GM12891 (cell line): ENCODE results near the gene BZW2.

ENCODE experiments used
- DNase-seq: peaks from one replicate; pipeline ENCODE4 v3.0.0; 2011; ENCODE audit warnings: low spot score; ENCODE audit not compliant: insufficient read length
- FAIRE-seq: peaks from 2 replicates; lab custom pipeline; 2011; peaks lifted over from hg19 to GRCh38; lab: Jason Lieb, UNC
- PAX5 ChIP-seq: IDR thresholded peaks from 2 replicates; pipeline ENCODE4 v1.6.1; 2011; ENCODE audit warnings: low read length, moderate library complexity, mild to moderate bottlenecking; ENCODE audit not compliant: insufficient read depth, severe bottlenecking
- POLR2A ChIP-seq: IDR thresholded peaks from 2 replicates; pipeline ENCODE4 v1.6.1; 2011; ENCODE audit warnings: low read depth, low read length, control low read depth
- POLR2AphosphoS5 ChIP-seq: IDR thresholded peaks from 2 replicates; pipeline ENCODE4 v1.6.1; 2011; ENCODE audit warnings: low read depth, low read length, control low read depth
- POU2F2 ChIP-seq: IDR thresholded peaks from 2 replicates; pipeline ENCODE4 v1.6.1; 2011; ENCODE audit warnings: low read depth, mild to moderate bottlenecking, control low read depth, low read length, moderate library complexity
- SPI1 ChIP-seq: IDR thresholded peaks from 2 replicates; pipeline ENCODE4 v1.6.1; 2011; ENCODE audit warnings: low read depth, low read length, control low read depth
- TAF1 ChIP-seq: IDR thresholded peaks from 2 replicates; pipeline ENCODE4 v1.6.1; 2011; ENCODE audit warnings: low read depth, low read length, control low read depth

Gene BZW2

DNA sequence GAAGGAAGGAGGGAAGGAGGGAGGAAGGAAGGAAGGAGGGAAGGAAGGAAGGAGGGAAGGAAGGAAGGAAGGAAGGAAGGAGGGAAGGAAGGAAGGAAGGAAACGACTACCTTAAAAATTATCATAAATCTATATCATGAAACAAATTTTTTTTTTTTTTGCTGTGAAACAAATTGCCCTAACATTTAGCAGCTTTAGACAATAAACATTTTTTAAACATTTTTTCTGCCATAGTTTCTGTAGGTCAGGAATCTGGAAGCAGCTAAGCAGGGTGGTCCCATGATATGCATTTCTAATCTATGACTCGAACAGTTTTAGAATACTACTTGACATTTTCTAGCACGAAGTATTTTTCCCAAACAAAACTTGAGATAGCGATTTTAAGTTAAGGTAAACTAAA is 64.7 kb downstream of the BZW2 start:
- no peak for FAIRE-seq
- no peak for TF ChIP-seq POLR2A
- no peak for TF ChIP-seq SPI1
- no peak for TF ChIP-seq PAX5
- no peak for DNase-seq

DNA sequence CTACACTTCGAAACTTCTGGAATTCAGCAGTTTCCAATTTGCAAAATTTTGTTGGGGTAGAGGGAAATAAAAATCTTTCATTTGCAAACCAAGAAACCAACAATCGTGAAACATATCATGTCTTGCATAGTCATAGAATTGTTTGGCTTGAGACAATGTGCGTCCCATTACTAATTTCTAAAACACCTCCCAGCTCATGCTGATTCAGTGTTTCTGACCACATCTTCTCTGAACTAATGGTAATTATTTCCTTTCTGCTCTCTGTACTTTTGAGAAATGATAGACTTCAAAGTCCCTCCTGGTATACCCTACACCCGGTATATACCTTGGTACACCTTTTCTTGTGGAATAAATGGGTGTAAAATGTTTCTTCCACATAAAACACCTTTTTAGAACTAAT is 65.7 kb downstream of the BZW2 start:
- TF ChIP-seq TAF1 (no peak), POU2F2 (no peak), POLR2A (no peak), POLR2AphosphoS5 (no peak), SPI1 (no peak), PAX5 (no peak)
- no peak for DNase-seq
- FAIRE-seq: no peak

DNA sequence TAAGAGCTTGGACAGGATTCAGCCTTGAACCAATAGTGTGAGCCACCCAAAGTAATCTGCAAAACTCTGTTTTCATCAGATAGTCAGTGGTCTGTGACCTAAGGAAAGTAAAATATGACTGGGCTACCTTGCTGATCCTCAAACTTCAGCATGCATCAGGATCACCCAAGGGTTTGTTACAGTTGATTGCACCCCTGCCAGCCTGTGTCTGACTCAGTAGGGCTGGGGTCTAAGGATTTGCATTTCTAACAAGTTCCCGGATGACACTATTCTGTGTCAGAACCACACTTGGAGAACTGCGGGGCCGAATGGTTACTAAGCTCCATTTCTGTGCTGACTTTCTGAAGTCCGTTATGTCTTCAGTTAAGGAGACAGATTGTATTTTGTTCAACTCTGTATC is 66.9 kb downstream of the BZW2 start:
- FAIRE-seq (no peak), DNase-seq (no peak)
- no peak for TF ChIP-seq POLR2A
- no peak for TF ChIP-seq POLR2AphosphoS5
- no peak for TF ChIP-seq POU2F2
- no peak for TF ChIP-seq TAF1
- no peak for TF ChIP-seq SPI1
- TF ChIP-seq PAX5: no peak

DNA sequence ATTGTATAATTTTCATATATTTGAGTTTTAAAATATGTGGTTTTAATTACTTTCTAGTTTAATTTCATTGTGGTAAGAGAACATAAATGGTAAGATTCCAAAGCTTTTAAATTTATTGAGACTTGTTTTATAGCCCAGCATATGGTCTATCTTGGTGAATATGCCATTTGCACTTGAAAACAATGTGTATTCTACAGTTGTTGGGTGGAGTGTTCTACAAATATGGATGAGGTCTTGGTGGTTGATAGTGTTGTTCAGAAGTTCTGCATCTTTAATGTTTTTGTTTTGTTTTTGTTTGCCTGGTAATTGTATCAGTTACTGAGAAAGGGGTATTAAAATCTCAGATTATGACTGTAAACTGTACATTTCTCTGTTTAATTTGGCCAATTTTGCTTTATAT is 69.9 kb downstream of the BZW2 start:
- TF ChIP-seq POLR2AphosphoS5 (no peak), POU2F2 (no peak), PAX5 (no peak), TAF1 (no peak), POLR2A (no peak), SPI1 (no peak)
- DNase-seq (no peak), FAIRE-seq (no peak)

DNA sequence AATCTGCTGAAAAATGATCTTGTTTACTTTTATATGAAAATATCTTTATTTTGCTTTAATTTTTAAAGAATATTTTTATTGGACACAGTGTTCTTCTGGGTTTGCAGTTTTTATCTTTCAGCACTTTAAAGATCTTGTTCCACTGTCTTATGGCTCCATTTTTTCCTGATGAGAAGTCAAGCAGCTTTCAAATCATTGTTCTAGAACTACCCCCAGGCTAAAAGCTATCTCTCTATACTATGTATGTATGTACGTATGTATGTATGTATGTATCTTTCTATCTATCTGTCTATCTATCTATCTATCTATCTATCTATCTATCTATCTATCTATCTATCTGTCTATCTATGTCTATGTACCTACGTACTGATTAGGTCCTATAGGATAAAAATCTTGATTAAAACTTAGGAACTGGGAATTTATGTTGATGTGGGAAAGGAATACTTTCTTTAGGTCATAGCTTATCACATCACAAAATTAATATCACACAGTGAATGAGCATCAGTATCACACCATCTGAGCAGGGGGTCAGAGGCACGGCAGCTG is 72.2 kb downstream of the BZW2 start:
- DNase-seq: no peak
- no peak for FAIRE-seq
- TF ChIP-seq POU2F2 (no peak), POLR2AphosphoS5 (no peak), PAX5 (no peak), SPI1 (no peak), TAF1 (no peak), POLR2A (no peak)

DNA sequence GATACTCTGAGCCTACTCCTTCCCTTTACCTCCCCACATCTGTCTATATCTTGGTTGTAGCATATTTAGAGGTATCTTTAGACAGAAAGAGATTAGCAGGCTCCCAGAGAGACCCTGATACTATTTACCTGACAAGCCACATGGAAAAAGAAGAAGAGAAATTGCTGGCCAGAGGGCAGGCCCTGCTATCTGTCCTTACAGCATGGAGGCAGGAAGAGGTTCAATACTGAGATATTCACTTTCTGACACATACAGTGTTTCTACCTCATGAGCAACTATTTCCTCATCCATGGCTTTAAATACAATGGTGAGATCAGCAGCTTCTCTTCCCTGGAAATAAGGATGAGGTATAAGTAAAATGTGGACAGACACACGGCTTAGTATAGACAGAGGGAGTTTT is 73.7 kb downstream of the BZW2 start:
- no peak for TF ChIP-seq TAF1
- TF ChIP-seq POLR2A: no peak
- no peak for TF ChIP-seq POU2F2
- no peak for TF ChIP-seq PAX5
- TF ChIP-seq SPI1: no peak
- no peak for TF ChIP-seq POLR2AphosphoS5
- DNase-seq (no peak), FAIRE-seq (no peak)

DNA sequence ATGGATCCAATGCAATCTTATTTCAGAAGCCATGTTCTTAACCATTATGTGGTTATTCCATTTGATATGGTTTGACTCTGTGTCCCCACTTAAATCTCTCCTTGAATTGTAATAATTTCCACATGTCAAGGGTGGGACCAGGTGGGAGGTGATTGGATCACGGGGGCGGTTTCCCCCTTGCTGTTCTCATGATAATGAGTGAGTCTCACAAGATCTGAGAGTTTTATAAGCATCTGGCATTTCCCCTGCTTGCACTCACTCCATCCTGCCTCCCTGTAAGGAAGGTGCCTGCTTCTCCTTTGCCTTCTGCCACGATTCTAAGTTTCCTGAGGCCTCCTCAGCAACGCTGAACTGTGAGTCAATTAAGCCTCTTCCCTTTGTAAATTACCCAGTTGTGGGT is 75.6 kb downstream of the BZW2 start:
- no peak for DNase-seq
- no peak for TF ChIP-seq TAF1
- FAIRE-seq: no peak

DNA sequence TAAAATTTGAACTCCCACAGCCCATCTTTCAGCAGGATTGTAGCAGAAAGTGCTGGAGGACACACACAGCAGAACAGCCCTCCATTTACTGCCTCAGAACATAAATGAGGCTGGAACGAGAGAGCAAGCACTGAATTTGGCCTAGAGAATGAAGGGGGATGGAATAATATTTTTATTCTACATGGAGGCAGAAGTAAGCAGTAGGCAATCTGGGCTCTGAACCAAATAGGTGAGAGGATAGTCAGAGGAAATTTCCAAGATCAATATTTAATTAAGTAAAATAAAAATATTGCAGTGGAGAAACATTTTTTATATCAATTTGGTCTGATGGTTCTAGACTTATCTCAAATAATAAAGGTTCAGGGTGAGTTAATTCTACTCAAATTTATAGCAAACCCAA is 78.4 kb downstream of the BZW2 start:
- DNase-seq (no peak), FAIRE-seq (no peak)
- TF ChIP-seq SPI1 (no peak), POLR2AphosphoS5 (no peak)

DNA sequence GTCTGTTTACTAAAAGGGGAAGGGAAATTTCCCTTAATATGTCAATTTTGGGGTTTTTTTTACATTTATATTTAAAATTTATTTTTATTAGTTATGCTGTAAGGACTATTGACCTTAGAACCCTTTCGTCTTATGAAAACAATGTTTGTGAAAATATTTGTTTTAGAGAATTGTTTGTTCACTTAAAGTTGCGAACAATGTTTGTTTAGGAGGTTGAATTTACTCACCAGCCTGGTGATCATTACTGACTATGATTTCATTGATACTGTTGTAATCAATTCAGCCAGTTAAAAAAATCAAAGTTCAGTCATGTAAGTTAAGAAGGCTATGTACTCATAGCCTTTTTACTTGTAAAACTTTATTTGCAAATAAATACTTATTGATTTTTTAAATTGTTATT is 80.2 kb downstream of the BZW2 start:
- DNase-seq: no peak
- TF ChIP-seq POU2F2 (no peak), POLR2A (no peak), POLR2AphosphoS5 (no peak), SPI1 (no peak), PAX5 (no peak), TAF1 (no peak)
- no peak for FAIRE-seq

DNA sequence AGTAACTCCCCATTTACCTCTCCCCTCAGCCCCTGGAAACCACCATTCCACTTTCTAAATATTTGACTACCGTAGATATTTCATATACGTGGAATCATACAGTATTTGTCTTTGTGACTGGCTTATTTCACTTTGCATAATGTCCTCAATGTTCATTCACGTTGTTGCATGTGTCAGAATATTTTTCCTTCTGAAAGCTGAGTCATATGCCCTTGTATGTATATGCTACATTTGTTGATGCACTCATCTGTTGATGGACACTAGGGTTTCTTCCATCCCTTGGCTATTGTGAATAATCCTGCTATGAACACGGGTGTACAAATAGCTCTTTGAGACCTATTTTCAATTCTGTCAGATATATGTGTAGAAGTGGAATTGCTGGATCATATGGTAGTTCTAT is 81.8 kb downstream of the BZW2 start:
- FAIRE-seq (no peak), DNase-seq (no peak)
- TF ChIP-seq POU2F2 (no peak), SPI1 (no peak), POLR2A (no peak), TAF1 (no peak), PAX5 (no peak), POLR2AphosphoS5 (no peak)

DNA sequence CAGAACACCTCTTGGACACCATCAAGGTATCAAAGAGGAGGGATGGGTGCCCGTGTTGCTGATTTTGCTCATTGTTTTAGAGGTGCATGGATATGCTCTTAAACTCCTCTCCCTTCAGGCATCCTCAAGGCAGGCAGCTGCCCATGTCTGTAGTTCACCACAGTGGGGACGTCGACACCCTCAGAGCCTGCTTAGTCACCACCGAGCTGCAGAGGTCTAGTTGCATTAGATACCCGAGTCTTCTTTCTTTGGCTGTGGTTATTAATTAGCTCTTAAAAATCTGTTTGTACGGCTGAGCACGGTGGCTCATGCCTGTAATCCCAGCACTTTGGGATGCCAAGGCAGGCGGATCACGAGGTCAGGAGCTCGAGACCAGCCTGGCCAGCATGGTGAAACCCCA is 82.8 kb downstream of the BZW2 start:
- DNase-seq (no peak), FAIRE-seq (no peak)
- TF ChIP-seq POLR2A (no peak), POU2F2 (no peak), TAF1 (no peak), POLR2AphosphoS5 (no peak), PAX5 (no peak), SPI1 (no peak)
